IMR-90 (cell line): ENCODE data around the gene EXOC6. TPM values are rescaled to one million over a fixed set of nuclear protein-coding genes. Genes with fewer than 3 reads are reported as not detected.

ENCODE experiments used
- ATAC-seq: fragments of 200-7000 bp; cut with Tn5 transposase; 2 replicates; pipeline ENCODE4 v1.9.1; 2020; ENCODE audit warnings: low read depth, mild to moderate bottlenecking, moderate library complexity
- BruUV-seq: library from RNA; stranded (reverse); fragments of 400-500 nt; replicated peaks from 2 replicates; lab custom pipeline; 2021; lab: Mats Ljungman, UMichigan
- CTCF ChIA-PET: fragments of 300-600 bp; formaldehyde crosslinking; extraction: SDS; loops from one replicate; lab custom pipeline; 2021; ENCODE audit warnings: antibody characterized with exemption; lab: Yijun Ruan, JAX
- POLR2A ChIA-PET: fragments of 300-600 bp; sonication (Branson Sonifier 250); formaldehyde crosslinking; loops from one replicate; lab custom pipeline; 2022; ENCODE audit warnings: antibody characterized with exemption; ENCODE audit not compliant: unreplicated experiment; lab: Charles Lee
- DNase-seq: peaks from one replicate; pipeline ENCODE4 v3.0.0; 2013
- H2AFZ ChIP-seq: replicated peaks from 2 replicates; pipeline ENCODE3; 2013; ENCODE audit warnings: low read length, mild to moderate bottlenecking; ENCODE audit not compliant: poor library complexity
- H2AK5ac ChIP-seq: 2 replicates; pipeline ENCODE4 v1.6.1; 2013; ENCODE audit warnings: low read depth, low read length, inconsistent platforms
- H2AK9ac ChIP-seq: replicated peaks from 2 replicates; pipeline ENCODE3; 2013; ENCODE audit warnings: mild to moderate bottlenecking, low read depth, low read length, moderate library complexity; ENCODE audit not compliant: poor library complexity
- H2BK120ac ChIP-seq: 2 replicates; pipeline ENCODE4 v1.6.1; 2013; ENCODE audit warnings: low read depth, low read length, inconsistent platforms
- H2BK15ac ChIP-seq: 3 replicates; pipeline ENCODE4 v1.6.1; 2013; ENCODE audit warnings: low read depth, low read length, inconsistent platforms
- H2BK20ac ChIP-seq: 2 replicates; pipeline ENCODE4 v1.6.1; 2013; ENCODE audit warnings: low read depth, mild to moderate bottlenecking, inconsistent platforms, low read length, moderate library complexity
- H2BK5ac ChIP-seq: 2 replicates; pipeline ENCODE4 v1.6.1; 2013; ENCODE audit warnings: mild to moderate bottlenecking, low read depth, low read length, inconsistent platforms; ENCODE audit not compliant: poor library complexity, severe bottlenecking
- H3K14ac ChIP-seq: replicated peaks from 2 replicates; pipeline ENCODE4 v1.6.1; 2013; ENCODE audit warnings: low read depth, low read length, inconsistent platforms
- H3K18ac ChIP-seq: 2 replicates; pipeline ENCODE4 v1.6.1; 2013; ENCODE audit warnings: low read depth, low read length, control low read depth
- H3K23ac ChIP-seq: 2 replicates; pipeline ENCODE4 v1.6.1; 2013; ENCODE audit warnings: low read depth, low read length, inconsistent platforms
- H3K27ac ChIP-seq: 2 replicates; pipeline ENCODE4 v1.5.1; 2013; ENCODE audit warnings: mild to moderate bottlenecking, control low read depth, low read length; ENCODE audit not compliant: insufficient read depth
- H3K27me3 ChIP-seq: 2 replicates; pipeline ENCODE4 v1.6.1; 2013; ENCODE audit warnings: low read length; ENCODE audit not compliant: control insufficient read depth, insufficient read depth
- H3K36me3 ChIP-seq: 2 replicates; pipeline ENCODE4 v1.6.1; 2013; ENCODE audit warnings: low read length, mixed read lengths; ENCODE audit not compliant: control insufficient read depth, insufficient read depth
- H3K4ac ChIP-seq: 2 replicates; pipeline ENCODE4 v1.6.1; 2013; ENCODE audit warnings: low read depth, low read length, inconsistent platforms
- H3K4me1 ChIP-seq: 2 replicates; pipeline ENCODE4 v1.6.1; 2013; ENCODE audit warnings: low read length, mixed read lengths; ENCODE audit not compliant: control insufficient read depth, insufficient read depth
- H3K4me2 ChIP-seq: 2 replicates; pipeline ENCODE4 v1.6.1; 2013; ENCODE audit warnings: low read depth, mild to moderate bottlenecking, control low read depth, low read length, moderate library complexity
- H3K4me3 ChIP-seq: 2 replicates; pipeline ENCODE4 v1.5.1; 2013; ENCODE audit warnings: low read depth, mild to moderate bottlenecking, control low read depth, low read length, moderate library complexity; ENCODE audit not compliant: insufficient read depth
- H3K56ac ChIP-seq: 2 replicates; pipeline ENCODE4 v1.6.1; 2013; ENCODE audit warnings: low read length, inconsistent platforms; ENCODE audit not compliant: insufficient read depth; ENCODE audit errors: extremely low read depth
- H3K79me1 ChIP-seq, 2 experiments: 2 replicates each; pipeline ENCODE4 v1.6.1; 2013; ENCODE audit warnings: low read length in 2 of 2, inconsistent platforms in 1 of 2, low read depth in 1 of 2
- H3K9ac ChIP-seq: 2 replicates; pipeline ENCODE4 v1.6.1; 2013; ENCODE audit warnings: low read depth, low read length, control low read depth
- H3K9me1 ChIP-seq: 2 replicates; pipeline ENCODE4 v1.6.1; 2013; ENCODE audit warnings: low read length, inconsistent platforms; ENCODE audit not compliant: insufficient read depth
- H3K9me3 ChIP-seq: 2 replicates; pipeline ENCODE4 v1.6.1; 2013; ENCODE audit warnings: low read length; ENCODE audit not compliant: control insufficient read depth, insufficient read depth
- H4K20me1 ChIP-seq: 2 replicates; pipeline ENCODE4 v1.6.1; 2013; ENCODE audit warnings: low read length, inconsistent platforms; ENCODE audit not compliant: insufficient read depth
- H4K5ac ChIP-seq: 2 replicates; pipeline ENCODE4 v1.6.1; 2013; ENCODE audit warnings: mild to moderate bottlenecking, low read depth, low read length, control low read depth
- H4K8ac ChIP-seq, 2 experiments: 2 replicates each; pipeline ENCODE4 v1.6.1; 2013; ENCODE audit warnings: low read depth in 2 of 2, low read length in 2 of 2, control low read depth in 1 of 2, inconsistent platforms in 1 of 2
- H4K91ac ChIP-seq: 2 replicates; pipeline ENCODE4 v1.6.1; 2013; ENCODE audit warnings: low read depth, low read length, inconsistent platforms; ENCODE audit not compliant: insufficient read depth
- NFE2L2 ChIP-seq: fragments of 150-350 bp; IDR thresholded peaks from 2 replicates; pipeline ENCODE4 v1.6.1; 2016; ENCODE audit warnings: low read depth, mild to moderate bottlenecking, low read length
- POLR2A ChIP-seq: IDR thresholded peaks from 2 replicates; pipeline ENCODE4 v1.6.1; 2012; ENCODE audit warnings: mild to moderate bottlenecking, low read depth, low read length
- dilution Hi-C: fragments of 300-500 bp; cut with HindIII; formaldehyde crosslinking; loops from one replicate; pipeline ENCODE4 v1.14.3; 2018; ENCODE audit warnings: low sequenced_read_pairs; ENCODE audit not compliant: unreplicated experiment
- in situ Hi-C: fragments of 300-500 bp; cut with MboI; formaldehyde crosslinking; loops from 3 replicates; pipeline ENCODE4 v1.14.3; 2019; ENCODE audit warnings: low sequenced_read_pairs, inconsistent platforms, mixed read lengths
- intact Hi-C: fragments of 100-400 bp; cut with micrococcal nuclease; formaldehyde crosslinking; loops from 2 replicates; pipeline ENCODE4 v1.10.0; 2022
- polyA plus RNA-seq, 3 experiments: library from polyadenylated mRNA; depleted of rRNA; stranded (reverse); fragments of >200 nt; gene quantifications; 2 replicates each; pipeline ENCODE4 v1.2.3, GENCODE V29; 2012; ENCODE audit warnings: low replicate concordance in 1 of 3
- total RNA-seq: library from RNA; depleted of rRNA; stranded (reverse); fragments of >200 nt; gene quantifications from 2 replicates; pipeline ENCODE4 v1.2.3, GENCODE V29; 2012
- TF ChIP-seq, protein P1 (sequence below): fragments of 150-350 bp; IDR thresholded peaks from 2 replicates; pipeline ENCODE4 v1.6.1; 2016; ENCODE audit warnings: low read depth, mild to moderate bottlenecking, low read length, moderate library complexity, borderline replicate concordance
- TF ChIP-seq, protein P2 (sequence below): fragments of 150-350 bp; IDR thresholded peaks from 2 replicates; pipeline ENCODE4 v1.6.1; 2017; ENCODE audit warnings: mild to moderate bottlenecking, antibody characterized with exemption, low read length, low read depth
- TF ChIP-seq, protein P3 (sequence below): conservative IDR thresholded peaks from 2 replicates; pipeline ENCODE4 v1.5.1; 2012; ENCODE audit warnings: mild to moderate bottlenecking, low read depth, low read length, improper control_type of control experiment

EXOC6 gene
- total and polyA plus RNA-seq, 2 of the 4 experiments (the other 2 are of a cell fraction): 4.5 to 11.5 TPM

DNA sequence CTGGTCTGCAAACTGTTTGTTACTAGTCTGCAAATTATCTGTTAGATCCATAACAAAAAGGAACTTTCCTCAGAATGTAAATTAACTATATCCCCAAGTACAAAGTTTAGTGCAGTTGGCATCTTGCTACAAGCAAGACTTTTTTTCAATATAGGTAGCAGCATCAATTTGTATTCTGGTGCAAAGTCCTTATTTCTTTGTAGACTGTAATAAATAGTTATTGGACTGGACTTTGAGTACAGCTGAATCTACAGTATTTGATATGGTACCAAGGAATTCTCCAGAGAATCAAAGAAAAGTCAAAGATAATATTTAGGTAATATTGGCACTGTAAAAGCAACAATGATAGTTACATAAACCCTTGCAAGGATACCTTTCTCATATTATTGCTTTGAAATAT, 89.6 kb downstream of the EXOC6 start:
- Histone ChIP-seq H3K4me2 (no peak overlapping the region), H2BK120ac (no peak overlapping the region), H2BK5ac (no peak overlapping the region), H3K27ac (no peak overlapping the region), H3K9me3 (no peaks in the 10 kb centered on the region), H3K27me3 (no peaks in the 10 kb centered on the region), H4K91ac (no peak overlapping the region), H3K36me3 (no peaks in the 10 kb centered on the region), H4K5ac (no peak overlapping the region), H2BK15ac (no peak overlapping the region), H3K79me1 (no peaks in the 10 kb centered on the region), H2AK5ac (no peak overlapping the region), H4K8ac (no peak overlapping the region), H2AK9ac (no peak overlapping the region), H3K4me3 (no peak overlapping the region), H3K23ac (no peak overlapping the region), H2BK20ac (no peak overlapping the region), H2AFZ (no peak overlapping the region), H3K18ac (no peak overlapping the region), H4K20me1 (no peaks in the 10 kb centered on the region), H3K56ac (no peak overlapping the region), H3K4ac (no peak overlapping the region), H3K14ac (no peak overlapping the region), H3K4me1 (no peaks in the 10 kb centered on the region), H3K9ac (no peak overlapping the region), H3K9me1 (no peaks in the 10 kb centered on the region)
- no peak for TF ChIP-seq POLR2A
- TF ChIP-seq NFE2L2: no peak
- TF ChIP-seq, protein P1, sequence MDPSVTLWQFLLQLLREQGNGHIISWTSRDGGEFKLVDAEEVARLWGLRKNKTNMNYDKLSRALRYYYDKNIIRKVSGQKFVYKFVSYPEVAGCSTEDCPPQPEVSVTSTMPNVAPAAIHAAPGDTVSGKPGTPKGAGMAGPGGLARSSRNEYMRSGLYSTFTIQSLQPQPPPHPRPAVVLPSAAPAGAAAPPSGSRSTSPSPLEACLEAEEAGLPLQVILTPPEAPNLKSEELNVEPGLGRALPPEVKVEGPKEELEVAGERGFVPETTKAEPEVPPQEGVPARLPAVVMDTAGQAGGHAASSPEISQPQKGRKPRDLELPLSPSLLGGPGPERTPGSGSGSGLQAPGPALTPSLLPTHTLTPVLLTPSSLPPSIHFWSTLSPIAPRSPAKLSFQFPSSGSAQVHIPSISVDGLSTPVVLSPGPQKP: no peak
- TF ChIP-seq, protein P2, sequence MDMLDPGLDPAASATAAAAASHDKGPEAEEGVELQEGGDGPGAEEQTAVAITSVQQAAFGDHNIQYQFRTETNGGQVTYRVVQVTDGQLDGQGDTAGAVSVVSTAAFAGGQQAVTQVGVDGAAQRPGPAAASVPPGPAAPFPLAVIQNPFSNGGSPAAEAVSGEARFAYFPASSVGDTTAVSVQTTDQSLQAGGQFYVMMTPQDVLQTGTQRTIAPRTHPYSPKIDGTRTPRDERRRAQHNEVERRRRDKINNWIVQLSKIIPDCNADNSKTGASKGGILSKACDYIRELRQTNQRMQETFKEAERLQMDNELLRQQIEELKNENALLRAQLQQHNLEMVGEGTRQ: no peak
- TF ChIP-seq, protein P3, sequence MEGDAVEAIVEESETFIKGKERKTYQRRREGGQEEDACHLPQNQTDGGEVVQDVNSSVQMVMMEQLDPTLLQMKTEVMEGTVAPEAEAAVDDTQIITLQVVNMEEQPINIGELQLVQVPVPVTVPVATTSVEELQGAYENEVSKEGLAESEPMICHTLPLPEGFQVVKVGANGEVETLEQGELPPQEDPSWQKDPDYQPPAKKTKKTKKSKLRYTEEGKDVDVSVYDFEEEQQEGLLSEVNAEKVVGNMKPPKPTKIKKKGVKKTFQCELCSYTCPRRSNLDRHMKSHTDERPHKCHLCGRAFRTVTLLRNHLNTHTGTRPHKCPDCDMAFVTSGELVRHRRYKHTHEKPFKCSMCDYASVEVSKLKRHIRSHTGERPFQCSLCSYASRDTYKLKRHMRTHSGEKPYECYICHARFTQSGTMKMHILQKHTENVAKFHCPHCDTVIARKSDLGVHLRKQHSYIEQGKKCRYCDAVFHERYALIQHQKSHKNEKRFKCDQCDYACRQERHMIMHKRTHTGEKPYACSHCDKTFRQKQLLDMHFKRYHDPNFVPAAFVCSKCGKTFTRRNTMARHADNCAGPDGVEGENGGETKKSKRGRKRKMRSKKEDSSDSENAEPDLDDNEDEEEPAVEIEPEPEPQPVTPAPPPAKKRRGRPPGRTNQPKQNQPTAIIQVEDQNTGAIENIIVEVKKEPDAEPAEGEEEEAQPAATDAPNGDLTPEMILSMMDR: no peak
- intact Hi-C loops (loop anchor here (5.0 kb wide), 1 partner anchor 46 kb away; no protein-coding TSS in a partner anchor), dilution Hi-C loops (no loop called here), in situ Hi-C loops (no loop called here)
- DNase-seq: no peak
- POLR2A ChIA-PET: no interaction called here
- ATAC-seq: no peak
- CTCF ChIA-PET: no interaction called here
- no TSS peak for BruUV-seq
